SHP77 treated with DMSO at 0.1 percent for 48 hours (cell line): ENCODE results near the gene ZNF830.
"Not testable (repeated sequence)": the region's sequence is repeated elsewhere in the genome, so short reads cannot be mapped to it uniquely, and the experiment has no call there.

Source experiments
- DNase-seq: peaks from one replicate; lab custom pipeline; 2025; lab: John Stamatoyannopoulos, UW

The ZNF830 gene

GRCh38 chr17:34961093-34961911 lies at the start of gene ZNF830, which contains the start of gene CCT6B:
ZNF830 (plus strand) TSS chr17:34961540; CDS start chr17:34961567, 27 bp downstream.
CCT6B (minus strand) TSS chr17:34961460; CDS start chr17:34961393, 67 bp downstream.
- peak; percentile 71 for DNase-seq

GRCh38 chr17:34913001-34913400 lies 48.3 kb upstream of the ZNF830 start:
- no peak for DNase-seq

- no peak for DNase-seq
These were observed 45.2 kb upstream of the ZNF830 start for GRCh38 chr17:34916120-34916519.

GRCh38 chr17:34917381-34917780 lies 44.0 kb upstream of the ZNF830 start:
- no peak for DNase-seq

- no peak for DNase-seq
These were observed 40.7 kb upstream of the ZNF830 start for GRCh38 chr17:34920676-34921075.

- no peak for DNase-seq
These were observed 34.7 kb upstream of the ZNF830 start for GRCh38 chr17:34926661-34927060.

- DNase-seq: no peak
These were observed 31.1 kb upstream of the ZNF830 start for GRCh38 chr17:34930283-34930682.

- DNase-seq: not testable (repeated sequence)
These were observed 10.6 kb upstream of the ZNF830 start for GRCh38 chr17:34950780-34951179.

GRCh38 chr17:34958438-34958837 lies 2.9 kb upstream of the ZNF830 start:
- DNase-seq: no peak

- DNase-seq: no peak
These were observed 12.8 kb downstream of the ZNF830 start for GRCh38 chr17:34974179-34974578.

- no peak for DNase-seq
These were observed 13.8 kb downstream of the ZNF830 start for GRCh38 chr17:34974794-34975785.

GRCh38 chr17:34979153-34979552 lies 17.8 kb downstream of the ZNF830 start:
- no peak for DNase-seq

- no peak for DNase-seq
These were observed 18.5 kb downstream of the ZNF830 start for GRCh38 chr17:34979650-34980352.

GRCh38 chr17:34980353-34980680 lies 19.0 kb downstream of the ZNF830 start, which contains the start of gene LIG3:
LIG3 (plus strand) TSS chr17:34980512; CDS start chr17:34983006, 2,494 bp downstream.
- DNase-seq: peak; percentile 80

GRCh38 chr17:34980681-34981537 lies 19.6 kb downstream of the ZNF830 start:
- peak; percentile 12 for DNase-seq

- DNase-seq: no peak
These were observed 20.4 kb downstream of the ZNF830 start for GRCh38 chr17:34981538-34982241.

- DNase-seq: no peak
These were observed 25.9 kb downstream of the ZNF830 start for GRCh38 chr17:34987232-34987631.

GRCh38 chr17:34988644-34989043 lies 27.3 kb downstream of the ZNF830 start:
- no peak for DNase-seq

GRCh38 chr17:34989473-34989872 lies 28.1 kb downstream of the ZNF830 start:
- no peak for DNase-seq

- no peak for DNase-seq
These were observed 29.6 kb downstream of the ZNF830 start for GRCh38 chr17:34990921-34991365.
